Measurements from ENCODE around the gene UCKL1.

The UCKL1 gene

GRCh38 chr20:63963784-63964301 is 7.6 kb upstream of the UCKL1 start:
- TF ChIP-seq CTCF (IDR thresholded peaks at IDR 0.05) = no peak

- no peak for TF ChIP-seq CTCF (IDR thresholded peaks at IDR 0.05)
Observed at GRCh38 chr20:63963348-63963741, 7.1 kb upstream of the UCKL1 start.

- no peak for TF ChIP-seq CTCF (IDR thresholded peaks at IDR 0.05)
Observed at GRCh38 chr20:63962426-63963347, 6.5 kb upstream of the UCKL1 start.

- TF ChIP-seq CTCF (IDR thresholded peaks at IDR 0.05) = no peak
Observed at GRCh38 chr20:63961664-63962425, 5.6 kb upstream of the UCKL1 start.

GRCh38 chr20:63959699-63960075 is 3.5 kb upstream of the UCKL1 start:
- no peak for TF ChIP-seq CTCF (IDR thresholded peaks at IDR 0.05)

- no peak for TF ChIP-seq CTCF (IDR thresholded peaks at IDR 0.05)
Observed at GRCh38 chr20:63958964-63959698, 2.9 kb upstream of the UCKL1 start.

GRCh38 chr20:63958471-63958870 is 2.3 kb upstream of the UCKL1 start:
- no peak for TF ChIP-seq CTCF (IDR thresholded peaks at IDR 0.05)
